GM04503 (cell line): ENCODE data around the gene SLC24A4.
A peak's percentile ranks its signal among the peaks of the same experiment; 100 is the strongest.
"Not testable (repeated sequence)": the region's sequence is repeated elsewhere in the genome, so short reads cannot be mapped to it uniquely, and the experiment has no call there.

Experiments used
- DNase-seq: peaks from one replicate; pipeline ENCODE4 v3.0.0-alpha.2; 2012; ENCODE audit warnings: low read depth

SLC24A4 gene

GRCh38 chr14:92402500-92402899, 79.5 kb downstream of the SLC24A4 start:
- not testable (repeated sequence) for DNase-seq

GRCh38 chr14:92404018-92404417, 81.1 kb downstream of the SLC24A4 start:
- DNase-seq = no peak

- no peak for DNase-seq
Observed at GRCh38 chr14:92404421-92404820, 81.5 kb downstream of the SLC24A4 start.

GRCh38 chr14:92404938-92405337, 82.0 kb downstream of the SLC24A4 start:
- no peak for DNase-seq

GRCh38 chr14:92407410-92407809, 84.4 kb downstream of the SLC24A4 start:
- DNase-seq = no peak

- DNase-seq = no peak
Observed at GRCh38 chr14:92409043-92409442, 86.1 kb downstream of the SLC24A4 start.

- no peak for DNase-seq
Observed at GRCh38 chr14:92411135-92411534, 88.2 kb downstream of the SLC24A4 start.

- no peak for DNase-seq
Observed at GRCh38 chr14:92411941-92412340, 89.0 kb downstream of the SLC24A4 start.

GRCh38 chr14:92412912-92413311, 89.9 kb downstream of the SLC24A4 start:
- DNase-seq = no peak

- no peak for DNase-seq
Observed at GRCh38 chr14:92413379-92413778, 90.4 kb downstream of the SLC24A4 start.

GRCh38 chr14:92414690-92415445, 91.9 kb downstream of the SLC24A4 start:
- no peak for DNase-seq

- no peak for DNase-seq
Observed at GRCh38 chr14:92415969-92416368, 93.0 kb downstream of the SLC24A4 start.

GRCh38 chr14:92416544-92416943, 93.6 kb downstream of the SLC24A4 start:
- DNase-seq = no peak

GRCh38 chr14:92417759-92418158, 94.8 kb downstream of the SLC24A4 start:
- no peak for DNase-seq

GRCh38 chr14:92421751-92422150, 98.8 kb downstream of the SLC24A4 start:
- DNase-seq = peak; percentile 34

GRCh38 chr14:92425101-92425500, 102.1 kb downstream of the SLC24A4 start:
- DNase-seq = peak; percentile 39

- peak; percentile 34 for DNase-seq
Observed at GRCh38 chr14:92426237-92426636, 103.3 kb downstream of the SLC24A4 start.

- no peak for DNase-seq
Observed at GRCh38 chr14:92427096-92427495, 104.1 kb downstream of the SLC24A4 start.

- DNase-seq = no peak
Observed at GRCh38 chr14:92430686-92431085, 107.7 kb downstream of the SLC24A4 start.

- no peak for DNase-seq
Observed at GRCh38 chr14:92431199-92431725, 108.3 kb downstream of the SLC24A4 start.

GRCh38 chr14:92433407-92433806, 110.4 kb downstream of the SLC24A4 start:
- DNase-seq = no peak

GRCh38 chr14:92435154-92435553, 112.2 kb downstream of the SLC24A4 start:
- no peak for DNase-seq

- DNase-seq = no peak
Observed at GRCh38 chr14:92436115-92436776, 113.3 kb downstream of the SLC24A4 start.
